Skeletal muscle cell (primary cell): ENCODE data around the gene FOXRED2.
A peak's percentile ranks its signal among the peaks of the same experiment; 100 is the strongest.
"Not testable (repeated sequence)": the region's sequence is repeated elsewhere in the genome, so short reads cannot be mapped to it uniquely, and the experiment has no call there.

Source experiments
- DNase-seq: peaks from one replicate; pipeline ENCODE4 v3.0.0-alpha.2; 2010; ENCODE audit warnings: low read depth
- H3K4me3 ChIP-seq: 2 replicates; pipeline ENCODE4 v1.5.1; 2011; ENCODE audit warnings: low read depth, mild to moderate bottlenecking, control low read depth, low read length, moderate library complexity

The FOXRED2 gene

DNA sequence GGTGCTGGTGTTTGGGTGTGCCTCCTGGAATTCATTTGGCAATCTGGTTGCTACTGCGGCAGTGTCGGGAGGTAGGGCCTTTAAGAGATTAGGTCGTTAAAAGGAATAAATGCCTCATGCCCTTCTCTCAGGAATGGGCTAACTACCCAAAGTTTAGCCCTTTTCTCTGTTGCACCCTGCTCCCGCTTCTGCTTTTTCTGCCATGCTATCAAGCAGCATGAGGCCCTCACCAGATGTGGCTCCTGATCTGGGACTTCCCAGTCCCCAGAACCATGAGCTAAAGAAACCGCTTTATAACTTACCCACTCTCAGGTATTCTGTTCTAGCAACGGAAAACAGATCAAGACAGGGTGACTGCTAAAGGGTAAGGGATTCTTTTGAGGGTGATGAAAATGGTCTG, 15.8 kb upstream of the FOXRED2 start:
- DNase-seq, result no peak
- no peak overlapping the region for H3K4me3 ChIP-seq

DNA sequence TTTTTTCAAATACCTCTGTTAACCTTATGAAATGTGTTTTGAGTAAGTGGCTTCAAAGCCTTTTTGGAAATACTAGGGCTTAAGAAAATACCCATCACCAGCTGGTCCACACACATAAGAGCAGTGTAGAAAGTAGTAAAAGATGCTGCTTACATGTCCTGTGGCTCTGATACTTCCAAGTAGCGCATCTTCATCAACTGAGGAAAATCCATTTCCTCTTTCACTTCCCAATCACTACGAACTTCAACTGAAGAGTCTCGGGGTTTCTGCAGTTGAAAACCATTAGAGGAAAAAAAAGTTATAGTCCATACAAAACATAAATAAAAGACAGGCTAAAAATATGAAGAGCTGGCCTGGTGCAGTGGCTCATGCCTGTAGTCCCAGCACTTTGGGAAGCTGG, 13.6 kb upstream of the FOXRED2 start:
- H3K4me3 ChIP-seq, result no peak overlapping the region
- DNase-seq, result no peak

DNA sequence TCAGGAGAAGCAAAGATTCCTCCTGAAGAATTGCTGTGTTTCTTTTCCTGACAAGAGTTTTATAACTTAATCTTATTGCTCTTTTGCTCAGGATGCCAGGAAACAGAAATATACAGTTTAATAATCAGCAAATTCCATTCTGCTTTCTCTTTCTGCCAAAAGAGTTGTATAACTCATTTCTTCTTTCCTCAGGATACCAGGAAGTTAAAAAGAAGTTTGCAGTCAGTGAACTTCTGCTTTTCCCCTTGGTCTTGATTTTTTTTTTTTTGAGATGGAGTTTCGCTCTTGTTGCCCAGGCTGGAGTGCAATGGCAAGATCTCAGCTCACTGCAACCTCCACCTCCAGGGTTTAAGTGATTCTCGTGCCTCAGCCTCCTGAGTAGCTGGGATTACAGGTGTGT, 13.1 kb upstream of the FOXRED2 start:
- not testable (repeated sequence) for H3K4me3 ChIP-seq, DNase-seq

DNA sequence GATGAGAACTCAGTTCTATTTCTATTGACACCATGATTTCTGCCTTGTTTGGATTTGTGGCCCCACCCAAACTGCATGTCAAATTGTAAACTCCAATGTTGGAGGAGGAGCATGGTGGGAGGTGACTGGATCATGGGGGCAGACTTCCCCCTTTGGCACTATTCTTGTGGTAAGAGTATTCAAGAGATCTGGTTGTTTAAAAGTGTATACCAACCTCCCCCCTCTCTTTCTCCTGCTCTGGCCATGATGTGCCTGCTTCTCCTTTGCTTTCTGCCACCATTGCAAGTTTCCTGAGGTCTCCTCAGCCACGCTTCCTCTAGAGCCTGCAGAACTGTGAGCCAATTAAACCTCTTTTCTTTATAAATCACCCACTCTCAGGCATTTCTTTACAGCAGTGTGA, 7.9 kb upstream of the FOXRED2 start:
- DNase-seq, result no peak

DNA sequence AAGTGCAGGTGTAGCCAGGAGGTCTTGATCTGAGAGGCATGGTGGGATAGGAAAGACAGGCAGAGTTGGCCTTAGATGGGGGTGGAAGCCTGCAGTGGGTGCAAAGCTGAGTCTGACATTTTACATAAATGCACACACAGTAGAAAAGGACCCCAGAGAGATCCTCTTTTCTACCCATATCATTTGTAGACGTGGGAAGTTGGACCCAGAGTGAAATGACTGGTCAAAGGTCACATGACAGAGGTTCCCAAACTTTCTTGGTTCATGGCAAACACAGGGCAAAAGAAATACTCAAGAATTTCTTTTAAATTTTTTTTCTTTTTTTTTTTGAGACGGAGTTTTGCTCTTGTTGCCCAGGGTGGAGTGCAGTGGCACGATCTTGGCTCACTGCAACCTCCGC, 6.2 kb upstream of the FOXRED2 start:
- DNase-seq, result no peak
- H3K4me3 ChIP-seq, result no peak overlapping the region

More for the DNA sequence above, 7.9 kb upstream of the FOXRED2 start:
- H3K4me3 ChIP-seq, result no peak overlapping the region

DNA sequence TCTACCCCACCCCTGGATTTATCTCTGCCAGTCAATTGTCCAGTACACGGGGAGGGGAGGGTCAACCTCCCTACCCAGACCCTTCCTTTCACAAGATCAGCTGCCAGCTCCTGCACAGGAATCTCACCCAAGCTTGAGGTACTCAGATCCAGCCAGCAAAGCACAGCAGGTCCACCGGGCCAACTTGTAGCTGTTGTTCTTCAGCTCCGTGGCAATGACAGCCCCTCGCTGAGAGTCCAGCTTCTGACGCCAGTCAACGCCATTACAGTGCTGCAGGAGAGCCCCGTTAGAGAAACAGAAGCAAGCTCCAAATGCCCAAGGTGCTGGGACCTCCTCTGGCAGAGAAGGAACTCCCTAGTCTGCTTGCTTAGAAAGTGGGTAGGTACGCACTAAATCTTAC, 5.5 kb upstream of the FOXRED2 start:
- no peak overlapping the region for H3K4me3 ChIP-seq
- DNase-seq, result no peak

DNA sequence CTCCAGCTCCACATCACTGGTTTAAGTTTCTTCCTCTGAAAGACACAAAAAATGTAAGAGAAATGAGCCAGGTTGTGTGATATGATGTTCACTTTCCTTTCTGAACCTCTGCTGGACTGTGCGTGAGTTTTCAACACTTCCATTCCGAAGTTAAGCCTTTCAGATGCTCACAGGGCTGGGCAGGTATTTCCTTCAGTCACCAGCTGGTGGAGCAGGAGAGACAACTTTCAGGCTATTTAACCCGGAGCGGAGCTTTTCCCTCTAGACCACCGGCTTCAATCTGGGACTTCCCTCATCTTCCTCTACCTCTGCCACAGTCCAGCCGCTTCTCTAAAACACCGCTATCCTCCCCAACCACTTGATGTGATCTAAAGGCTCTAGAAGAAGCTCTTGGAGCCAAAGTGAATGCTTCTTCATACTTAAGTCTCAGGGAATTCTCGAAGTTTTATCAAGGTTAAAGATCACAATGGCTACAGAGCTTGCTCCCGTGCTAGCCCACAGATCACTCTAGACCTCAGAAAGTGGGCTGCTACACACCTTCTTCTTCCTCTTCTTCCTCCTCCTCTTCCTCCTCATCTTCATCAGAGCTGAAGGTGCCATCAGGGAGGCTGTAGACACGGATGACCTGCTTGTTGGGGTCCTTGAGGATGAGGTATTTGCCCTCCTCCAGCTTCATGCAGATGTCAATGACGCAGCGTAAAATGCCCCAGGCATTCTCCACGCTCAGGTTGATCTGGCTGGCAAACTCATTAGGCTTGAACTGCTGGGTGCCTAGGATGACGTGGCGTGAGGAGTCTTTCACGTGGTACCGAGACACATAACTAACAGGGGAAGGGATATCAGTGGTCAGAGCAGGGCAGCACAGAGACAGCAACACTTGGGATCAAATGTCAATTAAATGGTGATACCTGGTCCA, 4.4 kb upstream of the FOXRED2 start:
- H3K4me3 ChIP-seq, result no peak overlapping the region
- no peak for DNase-seq

DNA sequence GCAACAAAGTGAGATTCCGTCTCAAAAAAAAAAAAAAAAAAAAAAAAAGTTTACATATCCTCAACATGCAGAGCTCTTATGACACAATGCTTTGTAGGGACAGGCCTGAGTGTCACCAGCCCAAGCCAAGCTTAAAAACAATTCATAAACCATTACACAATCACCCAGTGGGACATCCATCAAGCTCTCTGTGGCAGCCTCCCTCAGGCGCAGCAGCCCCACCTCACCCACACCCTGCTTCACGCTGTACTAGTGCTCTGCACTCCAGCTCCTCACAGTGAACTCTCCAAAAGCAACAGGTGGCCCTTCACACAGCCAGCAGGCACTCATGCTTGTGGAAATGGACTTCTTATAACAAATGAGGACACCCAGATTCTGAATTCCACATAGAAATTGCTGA, 3.5 kb upstream of the FOXRED2 start:
- no peak for DNase-seq
- no peak overlapping the region for H3K4me3 ChIP-seq

DNA sequence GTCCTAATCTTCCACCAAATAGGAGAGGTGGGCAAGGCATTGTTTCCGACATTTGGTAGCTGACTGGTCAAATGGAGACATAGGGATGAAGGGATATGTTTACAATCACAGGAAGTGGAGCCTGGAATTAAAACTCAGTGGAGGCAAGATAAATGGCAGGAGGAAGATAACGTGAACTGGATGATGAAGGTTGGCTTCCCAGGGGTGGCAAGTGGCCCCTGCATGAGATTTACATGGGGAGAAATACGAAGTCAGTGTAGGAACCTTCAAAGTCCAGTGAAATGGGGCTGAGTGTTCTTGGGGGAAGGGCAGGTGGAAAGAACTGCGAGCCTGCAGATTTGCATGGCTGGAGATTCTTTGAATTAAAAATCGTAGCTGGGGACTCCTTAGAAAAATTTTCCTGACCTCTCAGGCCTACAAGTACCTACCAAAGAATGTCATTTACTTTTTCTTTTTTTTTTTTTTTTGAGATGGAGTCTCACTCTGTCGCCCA, 724 bp upstream of the FOXRED2 start:
- peak overlapping the region; percentile 61 for H3K4me3 ChIP-seq
- no peak for DNase-seq

DNA sequence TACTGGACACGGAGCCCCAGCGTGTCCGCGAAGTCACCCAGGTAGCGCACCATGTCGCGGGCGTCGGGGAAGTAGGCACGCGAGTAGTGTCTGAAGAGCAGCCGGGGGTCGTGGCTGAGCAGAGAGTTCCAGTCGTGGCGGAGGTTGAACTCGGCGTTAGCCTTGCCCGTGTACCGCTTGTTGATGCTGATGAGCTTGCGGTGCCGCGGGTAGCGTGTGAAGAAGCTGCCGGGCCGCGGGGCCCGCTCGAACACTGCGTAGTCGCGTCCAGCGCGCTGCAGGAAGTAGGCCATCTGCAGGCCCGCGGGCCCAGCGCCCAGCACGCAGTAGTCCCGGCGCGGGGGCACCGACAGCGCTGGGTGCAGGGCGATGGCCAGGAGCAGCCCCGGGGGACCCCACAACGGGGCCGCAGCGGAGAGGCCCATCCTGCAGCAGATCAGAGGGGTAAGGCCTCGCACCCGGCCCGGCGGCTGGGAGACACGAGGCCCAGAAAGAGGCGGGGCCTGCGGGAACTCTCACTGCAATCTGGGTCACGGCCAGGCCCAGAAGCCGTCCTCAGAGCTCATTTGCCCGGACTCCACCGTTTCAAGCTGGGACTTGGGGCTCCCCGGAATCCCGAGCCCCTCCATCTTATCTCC, 723 bp downstream of the FOXRED2 start:
- no peak for DNase-seq
- peak overlapping the region; percentile 61 for H3K4me3 ChIP-seq

DNA sequence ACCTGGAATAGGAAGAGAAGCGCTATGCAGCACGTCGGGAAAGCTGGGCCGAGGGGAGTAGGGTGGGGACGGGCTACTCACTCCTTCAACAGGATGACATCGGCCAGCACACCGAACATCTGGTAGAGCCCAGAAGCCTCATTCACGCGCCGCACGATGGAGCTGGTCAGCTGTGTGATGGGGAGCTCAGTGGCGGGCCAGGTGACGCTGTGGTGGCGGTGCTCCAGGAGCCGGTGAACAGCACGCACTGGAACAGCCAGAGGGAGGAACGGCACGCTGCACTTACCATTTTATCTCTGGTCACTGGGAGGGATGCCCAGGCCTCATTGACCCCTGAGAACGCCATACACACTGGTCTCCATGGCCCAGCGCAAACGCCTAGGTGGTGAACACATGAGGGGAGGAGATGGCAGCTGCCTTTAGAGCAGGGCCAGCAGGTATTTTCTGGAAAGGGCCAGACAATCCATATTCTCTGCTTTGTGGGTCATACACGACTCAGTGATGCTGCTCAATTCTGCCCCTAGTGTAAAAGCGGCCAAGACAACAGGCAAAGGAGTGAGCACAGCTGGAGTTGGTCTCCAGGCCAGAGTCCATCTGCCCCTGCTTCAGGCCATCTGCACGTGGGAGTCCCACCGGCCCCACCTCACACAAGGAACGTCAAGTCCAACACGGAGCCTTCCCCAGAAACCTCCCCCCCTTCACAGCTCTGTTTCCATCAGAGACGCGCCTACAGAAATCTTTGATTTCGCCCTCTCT, 8.8 kb downstream of the FOXRED2 start:
- H3K4me3 ChIP-seq, result no peak overlapping the region
- no peak for DNase-seq

DNA sequence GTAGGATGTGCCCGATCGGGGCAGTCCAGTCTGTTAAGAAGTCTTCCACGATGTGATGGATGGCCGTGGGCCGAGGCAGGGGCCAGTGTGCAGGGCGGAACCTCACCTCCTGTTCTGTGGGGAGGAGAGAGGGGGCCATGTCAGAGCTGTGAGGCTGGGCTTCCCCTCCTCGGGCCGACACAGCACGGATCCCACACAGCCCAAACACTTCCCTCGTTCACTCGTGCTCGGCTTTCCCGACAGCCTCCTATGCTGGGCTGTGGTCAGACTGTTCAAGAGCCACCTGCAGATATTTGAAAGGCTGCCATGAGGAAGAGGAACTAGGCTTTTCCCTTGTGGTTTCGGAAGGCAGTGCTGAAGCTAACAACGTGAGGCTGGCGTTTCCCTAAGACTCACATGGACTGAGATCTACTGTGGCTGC, 13.1 kb downstream of the FOXRED2 start:
- no peak overlapping the region for H3K4me3 ChIP-seq
- DNase-seq, result no peak

DNA sequence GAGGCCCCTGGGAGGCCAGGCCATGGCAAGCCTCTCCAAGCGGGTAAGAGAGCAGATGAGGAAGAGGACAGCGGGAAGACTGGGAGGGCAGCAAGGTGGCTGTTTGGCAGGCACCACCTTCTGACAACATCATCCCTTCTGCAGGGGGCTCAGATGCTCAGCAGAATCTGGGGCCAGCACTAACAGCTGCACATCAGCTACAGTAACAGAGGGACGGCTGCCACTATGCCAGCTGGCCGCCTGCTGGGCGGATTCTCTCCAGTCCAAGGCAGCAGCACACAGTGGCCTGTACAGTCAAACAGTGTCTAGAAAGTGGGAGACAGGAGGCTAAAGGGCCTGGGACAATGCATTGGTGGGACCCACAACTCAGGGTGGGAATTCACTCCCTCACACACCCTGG, 14.7 kb downstream of the FOXRED2 start:
- no peak for DNase-seq
- H3K4me3 ChIP-seq, result no peak overlapping the region

DNA sequence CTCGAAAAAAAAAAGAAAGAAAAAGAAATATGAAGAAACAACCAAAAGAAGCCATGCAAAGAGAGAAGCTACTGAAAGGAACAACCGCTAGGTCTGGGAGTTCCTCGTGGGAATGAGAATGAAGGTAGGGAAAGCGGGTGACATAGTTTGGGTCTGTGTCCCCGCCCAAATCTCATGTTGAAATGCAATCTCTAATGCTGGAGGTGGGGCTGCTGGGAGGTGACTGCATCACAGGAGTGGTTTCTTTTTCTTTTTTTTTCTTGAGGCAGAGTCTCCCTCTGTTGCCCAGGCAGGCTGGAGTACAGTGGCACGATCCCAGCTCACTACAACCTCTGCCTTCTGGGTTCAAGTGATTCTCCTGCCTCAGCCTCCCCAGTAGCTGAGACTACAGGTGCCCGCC, 15.7 kb downstream of the FOXRED2 start:
- H3K4me3 ChIP-seq, result no peak overlapping the region
- DNase-seq, result no peak

DNA sequence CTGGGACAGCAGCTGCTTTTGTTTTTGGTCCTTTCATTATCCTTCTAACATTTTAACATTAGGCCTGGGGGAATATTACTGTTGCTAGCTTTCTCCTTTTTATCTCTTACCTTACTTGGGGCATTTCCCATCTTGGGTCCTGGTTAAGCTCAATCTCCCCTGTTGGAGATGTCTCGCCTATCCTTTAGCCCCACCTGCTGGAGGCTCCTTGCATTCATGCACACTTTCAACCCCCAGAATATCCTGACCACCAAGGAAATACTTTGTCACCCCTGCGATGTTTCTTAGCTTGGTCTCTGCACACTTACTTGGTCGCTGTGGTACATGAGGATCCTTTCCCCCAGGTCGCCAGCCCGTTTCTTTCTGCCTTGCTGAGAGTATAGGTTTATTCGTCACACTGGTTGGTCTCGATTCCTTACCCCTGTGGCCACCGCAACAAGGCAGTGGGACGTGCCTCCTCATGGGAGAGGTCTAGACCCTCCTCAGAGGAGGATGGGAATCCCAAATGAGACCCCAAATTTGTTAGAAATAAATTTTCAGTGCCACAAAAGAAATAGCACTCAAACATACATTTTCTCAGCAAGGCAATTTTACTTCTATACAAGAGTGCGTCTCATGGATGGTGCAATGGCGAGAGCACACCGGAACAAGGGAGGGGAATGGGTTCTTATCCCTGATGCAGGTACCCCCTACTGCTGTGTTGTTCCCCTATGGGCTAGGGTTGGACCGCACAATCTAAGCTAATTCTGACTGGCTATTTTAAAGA, 20.0 kb downstream of the FOXRED2 start:
- no peak for DNase-seq
- H3K4me3 ChIP-seq, result no peak overlapping the region

DNA sequence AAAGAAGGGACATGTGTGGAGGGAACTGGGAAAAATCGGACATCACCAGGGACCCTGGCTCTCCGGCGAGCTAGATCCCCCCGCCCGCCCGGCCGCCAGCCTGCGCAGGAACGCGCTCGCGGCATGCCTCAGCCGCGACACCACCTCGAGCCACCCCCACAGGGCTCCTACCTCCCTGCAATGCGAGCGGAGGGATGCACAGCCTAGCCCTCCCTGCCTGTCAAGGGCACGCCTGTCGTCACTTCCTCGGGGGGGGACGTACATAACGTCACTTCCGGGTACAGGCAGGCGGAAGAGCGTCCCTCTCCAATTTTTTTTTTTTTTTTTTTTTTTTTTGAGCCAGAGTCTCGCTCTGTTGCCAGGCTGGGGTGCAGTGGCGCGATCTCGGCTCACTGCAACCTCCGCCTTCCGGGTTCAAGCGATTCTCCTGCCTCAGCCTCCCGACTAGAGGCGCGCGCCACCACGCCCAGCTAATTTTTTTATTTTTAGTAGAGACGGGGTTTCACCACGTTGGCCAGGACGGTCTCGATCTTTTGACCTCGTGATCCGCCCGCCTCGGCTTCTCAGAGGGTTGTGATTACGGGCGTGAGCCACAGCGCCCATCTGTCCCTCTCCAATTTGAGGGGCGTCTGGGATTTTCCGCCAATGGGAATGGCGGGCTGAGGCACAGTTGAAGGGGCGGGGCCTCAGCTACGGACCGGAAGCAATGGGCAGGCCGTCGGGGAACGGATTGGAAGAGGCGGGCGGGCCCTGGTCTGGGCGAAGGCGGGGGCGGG, 25.3 kb downstream of the FOXRED2 start, which contains the start of gene TXN2:
Gene TXN2, minus strand, starts transcription at position 248 of the 776 bp plus-strand sequence. CDS start 803 bp downstream, outside the sequence.
- peak within 1 kb of the TSS; percentile 77 for H3K4me3 ChIP-seq
- peak; percentile 90 for DNase-seq

DNA sequence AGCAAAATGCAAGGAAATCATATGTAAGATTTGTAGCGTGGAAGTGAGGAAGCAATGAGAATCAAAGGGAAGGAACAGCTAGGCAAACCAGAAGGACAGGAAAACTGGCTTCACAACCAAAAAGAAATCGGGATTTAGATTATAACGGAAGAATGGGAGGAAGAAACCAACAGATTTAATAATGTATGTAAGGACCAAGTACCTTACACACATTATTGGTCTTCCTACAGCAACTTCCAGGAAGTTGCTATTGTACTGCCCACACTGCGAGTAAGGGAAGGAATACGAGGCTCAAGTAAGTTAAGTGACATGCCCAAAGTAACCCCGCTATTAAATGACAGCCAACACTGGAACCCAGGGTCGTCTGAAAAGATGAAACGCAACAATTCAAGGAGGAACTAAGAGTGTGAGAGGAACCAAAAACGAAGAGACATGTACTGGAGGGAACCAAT, 25.9 kb downstream of the FOXRED2 start:
- no peak for DNase-seq
- H3K4me3 ChIP-seq, result peak overlapping the region; percentile 77

DNA sequence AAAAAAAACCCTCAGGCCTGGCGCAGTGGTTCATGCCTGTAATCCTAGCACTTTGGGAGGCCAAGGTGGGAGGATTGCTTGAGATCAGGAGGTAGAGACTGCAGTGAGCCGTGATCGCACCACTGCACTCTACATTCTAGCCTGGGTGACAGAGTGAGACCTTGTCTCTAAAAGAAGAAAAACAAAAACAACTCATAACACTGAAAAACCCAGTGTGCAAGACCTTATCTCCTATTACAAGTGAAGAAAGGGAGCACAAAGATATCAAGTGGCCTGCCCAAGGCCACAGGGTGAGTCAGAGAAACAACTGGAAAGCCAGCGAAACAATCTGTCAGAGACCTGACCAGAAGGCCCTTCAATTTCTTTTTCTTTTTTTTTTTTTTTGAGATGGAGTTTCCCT, 27.9 kb downstream of the FOXRED2 start:
- no peak for DNase-seq
- H3K4me3 ChIP-seq, result no peak overlapping the region
